AG04449 (cell line): ENCODE data around the gene COL26A1.
"Not testable (repeated sequence)": the region's sequence is repeated elsewhere in the genome, so short reads cannot be mapped to it uniquely, and the experiment has no call there.

Experiments
- CTCF ChIA-PET: fragments of 350-600 bp; formaldehyde crosslinking; extraction: SDS; loops from one replicate; lab custom pipeline; 2021; ENCODE audit warnings: antibody characterized with exemption; lab: Yijun Ruan, JAX
- POLR2A ChIA-PET: fragments of 400-600, 350-600 bp; formaldehyde crosslinking; extraction: SDS; loops from one replicate; lab custom pipeline; 2020; ENCODE audit warnings: antibody characterized with exemption, inconsistent platforms; lab: Yijun Ruan, JAX
- DNase-seq: peaks from one replicate; pipeline ENCODE4 v3.0.0-alpha.2; 2010; ENCODE audit warnings: low read depth, low spot score
- H3K4me3 ChIP-seq: 2 replicates; pipeline ENCODE4 v1.5.1; 2011; ENCODE audit warnings: low read depth, mild to moderate bottlenecking, control low read depth, low read length
- CTCF ChIP-seq: IDR thresholded peaks from one replicate; pipeline ENCODE4 v1.5.1; 2011; ENCODE audit warnings: mild to moderate bottlenecking, moderate library complexity, low read length, control low read depth, inconsistent platforms; ENCODE audit not compliant: insufficient read depth; ENCODE audit errors: missing control alignments

COL26A1 gene

GRCh38 chr7:101330011-101330484 is 32.6 kb upstream of the COL26A1 start:
- TF ChIP-seq CTCF: no peak
- ChIA-PET CTCF (interaction anchor here (1.7 kb wide), 1 partner anchor 15 kb away, joined by 6 read pairs; no protein-coding TSS in a partner anchor), POLR2A (no interaction called here)
- H3K4me3 ChIP-seq: no peak overlapping the region
- no peak for DNase-seq

GRCh38 chr7:101332026-101332425 is 30.6 kb upstream of the COL26A1 start:
- no peak overlapping the region for H3K4me3 ChIP-seq
- TF ChIP-seq CTCF: no peak
- ChIA-PET POLR2A (no interaction called here), CTCF (interaction anchor here (0.9 kb wide), 1 partner anchor 33 kb away, joined by 3 read pairs; no protein-coding TSS in a partner anchor)
- no peak for DNase-seq

- TF ChIP-seq CTCF: no peak
- H3K4me3 ChIP-seq: no peak overlapping the region
- ChIA-PET CTCF (no interaction called here), POLR2A (no interaction called here)
- DNase-seq: no peak
Measured at GRCh38 chr7:101333912-101334311, 28.8 kb upstream of the COL26A1 start.

GRCh38 chr7:101340379-101340778 is 22.3 kb upstream of the COL26A1 start:
- CTCF ChIA-PET: interaction anchor here (1.4 kb wide), 1 partner anchor 25 kb away, joined by 7 read pairs; no protein-coding TSS in a partner anchor
- POLR2A ChIA-PET: interaction anchor here (1.0 kb wide), 1 partner anchor 19 kb away, joined by 4 read pairs; the partner anchor contains the start of gene IFT22
- TF ChIP-seq CTCF: no peak

GRCh38 chr7:101342892-101343291 is 19.8 kb upstream of the COL26A1 start:
- CTCF ChIA-PET: interaction anchor here (1.0 kb wide), 2 partner anchors 11 to 18 kb away, joined by 3 read pairs; no protein-coding TSS in a partner anchor
- no peak for TF ChIP-seq CTCF
- POLR2A ChIA-PET: no interaction called here

More at GRCh38 chr7:101340379-101340778, 22.3 kb upstream of the COL26A1 start:
- DNase-seq: no peak
- H3K4me3 ChIP-seq: no peak overlapping the region

GRCh38 chr7:101347477-101347876 is 15.2 kb upstream of the COL26A1 start:
- POLR2A ChIA-PET: no interaction called here

More at GRCh38 chr7:101342892-101343291, 19.8 kb upstream of the COL26A1 start:
- no peak for DNase-seq
- H3K4me3 ChIP-seq: no peak overlapping the region

GRCh38 chr7:101348456-101349067 is 14.1 kb upstream of the COL26A1 start:
- CTCF ChIA-PET, POLR2A ChIA-PET: not testable (repeated sequence)

More at GRCh38 chr7:101347477-101347876, 15.2 kb upstream of the COL26A1 start:
- TF ChIP-seq CTCF: no peak
- CTCF ChIA-PET: no interaction called here
- DNase-seq: no peak
- no peak overlapping the region for H3K4me3 ChIP-seq

GRCh38 chr7:101349300-101349699 is 13.4 kb upstream of the COL26A1 start:
- CTCF ChIA-PET: interaction anchor here (1.1 kb wide), 1 partner anchor 194 kb away, joined by 3 read pairs; no protein-coding TSS in a partner anchor
- DNase-seq, H3K4me3 ChIP-seq, POLR2A ChIA-PET: not testable (repeated sequence)

More at GRCh38 chr7:101348456-101349067, 14.1 kb upstream of the COL26A1 start:
- DNase-seq, H3K4me3 ChIP-seq: not testable (repeated sequence)
